Measurements from ENCODE around the gene GSAP.
"Not testable (repeated sequence)": the region's sequence is repeated elsewhere in the genome, so short reads cannot be mapped to it uniquely, and the experiment has no call there.

The GSAP gene

GRCh38 chr7:77346441-77346840 is 69.7 kb downstream of the GSAP start:
- TF ChIP-seq, protein P1, sequence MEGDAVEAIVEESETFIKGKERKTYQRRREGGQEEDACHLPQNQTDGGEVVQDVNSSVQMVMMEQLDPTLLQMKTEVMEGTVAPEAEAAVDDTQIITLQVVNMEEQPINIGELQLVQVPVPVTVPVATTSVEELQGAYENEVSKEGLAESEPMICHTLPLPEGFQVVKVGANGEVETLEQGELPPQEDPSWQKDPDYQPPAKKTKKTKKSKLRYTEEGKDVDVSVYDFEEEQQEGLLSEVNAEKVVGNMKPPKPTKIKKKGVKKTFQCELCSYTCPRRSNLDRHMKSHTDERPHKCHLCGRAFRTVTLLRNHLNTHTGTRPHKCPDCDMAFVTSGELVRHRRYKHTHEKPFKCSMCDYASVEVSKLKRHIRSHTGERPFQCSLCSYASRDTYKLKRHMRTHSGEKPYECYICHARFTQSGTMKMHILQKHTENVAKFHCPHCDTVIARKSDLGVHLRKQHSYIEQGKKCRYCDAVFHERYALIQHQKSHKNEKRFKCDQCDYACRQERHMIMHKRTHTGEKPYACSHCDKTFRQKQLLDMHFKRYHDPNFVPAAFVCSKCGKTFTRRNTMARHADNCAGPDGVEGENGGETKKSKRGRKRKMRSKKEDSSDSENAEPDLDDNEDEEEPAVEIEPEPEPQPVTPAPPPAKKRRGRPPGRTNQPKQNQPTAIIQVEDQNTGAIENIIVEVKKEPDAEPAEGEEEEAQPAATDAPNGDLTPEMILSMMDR (IDR thresholded peaks at IDR 0.05; ENCODE audit: extremely low read depth, insufficient read depth, missing control alignments) = no peak
- no peak for DNase-seq (ENCODE audit: low spot score)
- in situ Hi-C loops (cut with MboI; ENCODE audit: low pct_unique_long_range_greater_than_20kb, low sequenced_read_pairs, unreplicated experiment) = no loop called here

GRCh38 chr7:77345426-77345825 is 70.7 kb downstream of the GSAP start:
- in situ Hi-C loops (cut with MboI; ENCODE audit: low pct_unique_long_range_greater_than_20kb, low sequenced_read_pairs, unreplicated experiment); DNase-seq (ENCODE audit: low spot score): not testable (repeated sequence)

DNA sequence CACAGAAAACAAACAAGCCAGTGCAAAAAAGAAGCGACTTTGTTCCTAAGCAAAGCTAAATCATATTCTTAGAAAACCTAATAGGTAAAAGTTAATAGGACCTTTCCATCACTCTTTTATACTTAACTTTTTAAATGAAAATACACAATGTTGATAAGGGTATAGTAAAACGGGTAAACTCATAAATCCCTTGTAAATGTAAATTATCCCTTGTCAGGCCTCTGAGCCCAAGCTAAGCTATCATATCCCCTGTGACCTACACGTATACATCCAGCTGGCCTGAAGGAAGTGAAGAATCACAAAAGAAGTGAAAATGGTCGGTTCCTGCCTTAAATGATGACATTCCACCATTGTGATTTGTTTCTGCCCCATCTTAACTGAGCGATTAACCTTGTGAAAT is 76.4 kb downstream of the GSAP start:
- in situ Hi-C loops (cut with MboI; ENCODE audit: low pct_unique_long_range_greater_than_20kb, low sequenced_read_pairs, unreplicated experiment) = no loop called here
- TF ChIP-seq, protein P1 (IDR thresholded peaks at IDR 0.05; ENCODE audit: extremely low read depth, insufficient read depth, missing control alignments) = no peak

GRCh38 chr7:77338883-77339629 is 77.1 kb downstream of the GSAP start:
- TF ChIP-seq, protein P1 (IDR thresholded peaks at IDR 0.05; ENCODE audit: extremely low read depth, insufficient read depth, missing control alignments) = no peak
- DNase-seq (ENCODE audit: low spot score) = no peak
- in situ Hi-C loops (cut with MboI; ENCODE audit: low pct_unique_long_range_greater_than_20kb, low sequenced_read_pairs, unreplicated experiment) = no loop called here

More for the DNA sequence above, 76.4 kb downstream of the GSAP start:
- DNase-seq (ENCODE audit: low spot score) = no peak

DNA sequence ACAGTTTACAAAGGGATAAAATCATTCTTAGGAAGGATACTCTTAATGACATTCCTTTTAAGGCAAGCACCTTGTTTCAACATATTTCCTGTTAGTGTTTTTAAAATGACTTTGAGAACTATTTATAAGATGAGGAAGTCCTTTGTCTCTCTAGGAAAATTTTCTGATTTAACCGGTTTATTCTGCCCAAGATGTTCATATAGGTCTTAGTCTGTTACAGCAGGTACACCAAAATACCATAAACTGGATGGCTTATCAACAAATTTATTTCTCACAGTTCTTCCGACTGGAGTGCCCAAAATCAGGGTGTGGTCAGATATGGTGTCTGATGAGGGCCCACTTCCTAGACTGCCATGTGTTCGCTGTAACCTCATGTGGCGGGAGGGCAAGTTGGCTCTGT is 77.9 kb downstream of the GSAP start:
- no peak for DNase-seq (ENCODE audit: low spot score)
- TF ChIP-seq, protein P1 (IDR thresholded peaks at IDR 0.05; ENCODE audit: extremely low read depth, insufficient read depth, missing control alignments) = no peak
- in situ Hi-C loops (cut with MboI; ENCODE audit: low pct_unique_long_range_greater_than_20kb, low sequenced_read_pairs, unreplicated experiment) = no loop called here

- in situ Hi-C loops (cut with MboI; ENCODE audit: low pct_unique_long_range_greater_than_20kb, low sequenced_read_pairs, unreplicated experiment) = no loop called here
- TF ChIP-seq, protein P1 (IDR thresholded peaks at IDR 0.05; ENCODE audit: extremely low read depth, insufficient read depth, missing control alignments) = no peak
- DNase-seq (ENCODE audit: low spot score) = no peak
Measured at GRCh38 chr7:77337456-77337990, 78.6 kb downstream of the GSAP start.

- TF ChIP-seq, protein P1 (IDR thresholded peaks at IDR 0.05; ENCODE audit: extremely low read depth, insufficient read depth, missing control alignments) = no peak
- no peak for DNase-seq (ENCODE audit: low spot score)
- in situ Hi-C loops (cut with MboI; ENCODE audit: low pct_unique_long_range_greater_than_20kb, low sequenced_read_pairs, unreplicated experiment) = no loop called here
Measured at GRCh38 chr7:77335581-77335980, 80.6 kb downstream of the GSAP start.

GRCh38 chr7:77334039-77334438 is 82.1 kb downstream of the GSAP start:
- in situ Hi-C loops (cut with MboI; ENCODE audit: low pct_unique_long_range_greater_than_20kb, low sequenced_read_pairs, unreplicated experiment) = loop anchor here (5.0 kb wide), 1 partner anchor 87 kb away; no protein-coding TSS in a partner anchor
- DNase-seq (ENCODE audit: low spot score) = not testable (repeated sequence)

All from GM13977 (cell line).